Smooth muscle cell of the brain vasculature (primary cell): Measurements from ENCODE around the gene ZNRF3.
"Not testable (repeated sequence)": the region's sequence is repeated elsewhere in the genome, so short reads cannot be mapped to it uniquely, and the experiment has no call there.

Source experiments
- DNase-seq: peaks from one replicate; pipeline ENCODE4 v3.0.0-alpha.2; 2012; ENCODE audit warnings: low read depth, low spot score

The ZNRF3 gene

DNA sequence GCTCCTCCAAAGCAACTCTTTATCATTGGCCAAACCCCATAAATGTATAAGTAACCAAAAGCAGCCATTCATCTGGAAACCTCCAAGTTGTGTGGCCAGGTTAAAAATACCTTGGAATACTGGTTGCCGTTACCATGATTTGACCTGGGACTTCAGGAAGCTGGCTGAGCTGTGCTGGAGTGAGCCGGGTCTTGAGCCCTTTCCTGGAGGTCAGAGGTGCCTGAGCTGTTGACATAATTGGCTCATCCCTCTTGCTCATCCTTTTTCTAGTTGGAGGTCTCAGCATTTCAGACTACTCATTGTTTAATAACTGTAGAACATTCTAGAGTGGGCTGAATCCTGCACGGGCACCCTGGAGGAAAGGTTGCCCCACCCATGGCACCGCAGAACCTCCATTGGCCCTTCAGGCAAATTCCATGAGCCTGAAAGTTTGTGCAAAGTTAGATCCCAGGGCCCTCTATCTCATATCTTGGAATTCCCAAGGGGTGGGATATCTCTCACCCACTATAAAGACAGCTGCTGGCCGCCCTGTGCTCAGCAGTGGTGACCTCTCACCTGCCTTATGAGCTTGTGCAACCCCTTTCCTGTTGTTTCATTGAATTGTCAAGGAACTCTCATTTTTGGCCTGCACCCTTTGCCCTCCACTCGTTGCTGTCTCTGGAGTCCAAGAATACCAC is 101.2 kb downstream of the ZNRF3 start:
- no peak for DNase-seq

DNA sequence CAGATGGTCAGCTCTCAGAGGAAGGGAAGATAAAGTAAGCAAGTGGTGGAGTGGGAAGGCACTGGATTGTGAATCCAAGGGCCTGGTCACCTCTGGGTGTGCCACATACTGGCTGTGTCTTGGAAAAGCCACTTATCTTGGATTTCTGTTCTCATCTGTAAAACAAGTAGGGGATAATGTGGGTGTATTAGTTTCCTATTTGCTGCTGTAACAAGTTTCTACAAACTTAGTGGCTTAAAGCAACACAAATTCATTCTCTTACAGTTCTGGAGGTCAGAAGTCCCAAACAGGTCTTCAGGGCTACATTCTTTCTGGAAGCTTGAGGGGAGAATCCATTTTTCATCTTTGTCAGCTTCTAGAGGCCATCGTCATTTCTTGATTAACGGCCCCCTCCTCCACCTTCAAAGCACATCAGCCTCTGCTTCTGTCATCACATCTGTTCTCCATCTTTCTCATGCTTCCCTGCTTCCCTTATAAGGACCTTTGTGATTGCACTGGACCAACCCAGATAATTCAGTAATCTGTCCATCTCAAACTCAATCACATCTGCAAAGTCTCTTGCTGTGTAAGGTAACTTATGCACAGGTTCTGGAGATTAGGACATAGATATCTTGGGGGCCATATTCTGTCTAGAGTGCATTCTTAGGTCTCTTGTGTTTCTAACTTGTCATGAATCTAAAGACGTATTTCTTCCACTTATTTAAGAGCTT is 102.4 kb downstream of the ZNRF3 start:
- DNase-seq, result no peak

DNA sequence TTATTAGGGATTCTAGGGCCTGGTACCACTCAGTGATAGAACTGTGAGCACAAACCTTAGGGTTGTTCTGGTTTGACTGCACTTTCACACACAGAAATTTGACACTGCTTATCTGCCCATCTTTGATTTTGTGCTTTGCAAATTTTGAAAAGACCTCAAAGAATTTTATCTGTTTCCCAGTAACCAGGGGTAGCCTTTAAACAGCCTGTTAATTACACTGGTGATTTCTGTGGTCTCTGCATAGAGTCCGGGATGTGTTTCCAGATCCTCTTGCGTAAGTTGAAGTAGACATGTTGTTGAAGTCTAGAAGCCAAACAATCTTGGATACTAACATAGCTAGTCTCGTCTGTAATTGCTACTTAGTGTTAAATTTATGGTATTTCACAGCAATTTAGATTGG is 103.0 kb downstream of the ZNRF3 start:
- no peak for DNase-seq

DNA sequence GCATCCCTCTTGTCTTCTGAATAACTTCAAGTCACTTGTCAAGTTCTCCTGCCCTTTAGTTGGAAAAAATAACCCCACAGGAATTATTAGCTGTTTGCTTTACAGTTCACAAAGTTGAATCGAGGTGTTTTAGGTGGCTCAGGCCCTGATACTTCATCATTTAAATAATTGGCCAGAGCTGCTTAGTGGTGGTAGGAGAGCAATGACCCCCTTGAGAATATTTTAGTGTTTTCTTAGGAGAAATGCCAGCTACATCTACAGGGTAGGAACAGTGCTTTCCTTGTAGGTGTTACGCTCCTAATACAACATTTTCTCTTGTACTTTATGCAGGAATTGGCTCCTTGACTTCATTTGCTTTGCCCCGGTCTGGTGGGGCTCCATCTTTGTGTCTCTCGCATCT is 105.1 kb downstream of the ZNRF3 start:
- DNase-seq, result no peak

DNA sequence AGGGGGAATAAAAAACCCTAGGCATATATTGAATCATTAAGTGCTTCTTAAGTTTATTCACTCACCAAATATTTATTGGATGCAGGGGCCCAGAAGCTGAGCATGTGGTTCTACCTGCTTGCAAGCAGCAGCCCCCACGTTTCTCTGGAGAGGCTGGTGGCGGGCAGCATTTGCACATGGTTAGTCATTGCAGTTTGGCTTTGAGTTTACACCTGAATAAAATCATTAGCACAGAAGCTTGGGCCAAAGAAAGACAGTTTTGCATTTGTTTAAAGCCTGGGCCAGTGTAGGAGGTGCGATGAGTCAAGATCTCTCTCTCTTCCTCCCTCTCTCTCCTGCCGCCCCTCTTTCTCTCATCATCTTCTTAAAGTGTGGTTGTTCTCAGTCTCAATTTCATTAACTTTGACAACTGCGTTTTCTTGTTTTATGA is 105.7 kb downstream of the ZNRF3 start:
- DNase-seq, result no peak

DNA sequence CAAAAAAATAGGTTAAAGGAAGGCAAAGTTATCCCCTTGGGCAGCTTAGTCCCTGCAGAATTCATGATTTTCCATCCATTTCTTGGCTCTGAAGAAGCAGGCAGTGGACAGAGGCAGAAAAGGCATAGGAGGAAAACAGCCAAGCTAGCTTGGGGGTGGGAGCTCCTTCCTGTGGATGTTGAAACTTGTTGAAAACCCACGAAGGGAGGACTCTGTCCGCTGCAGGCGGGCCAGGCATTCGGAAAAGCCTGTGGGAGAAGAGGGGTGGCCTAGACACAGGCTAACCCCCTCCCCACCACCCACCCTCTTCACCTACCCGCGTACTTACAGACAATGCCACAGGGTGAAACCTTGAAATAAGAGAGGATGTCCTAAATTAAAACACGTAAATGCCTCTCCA is 106.1 kb downstream of the ZNRF3 start:
- DNase-seq, result no peak

DNA sequence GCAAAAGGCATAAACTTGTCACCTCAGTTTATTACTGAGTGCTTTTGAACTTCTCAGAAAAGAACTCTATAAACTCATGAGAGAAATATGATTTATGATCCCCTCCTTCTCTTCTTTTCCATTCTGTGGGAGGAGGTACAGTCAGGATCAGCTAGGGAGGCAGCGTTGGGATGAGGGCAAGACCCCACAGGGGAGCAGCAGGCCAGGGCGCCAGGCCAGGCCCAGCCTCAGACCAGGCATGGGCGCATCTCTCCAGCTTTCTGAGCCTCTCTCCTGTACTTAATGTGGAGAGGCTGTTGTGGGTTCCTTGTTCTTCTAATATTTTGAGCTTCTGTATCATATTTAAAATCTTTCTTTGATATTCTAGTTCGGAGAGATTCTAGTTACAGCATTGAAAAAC is 106.5 kb downstream of the ZNRF3 start:
- no peak for DNase-seq

DNA sequence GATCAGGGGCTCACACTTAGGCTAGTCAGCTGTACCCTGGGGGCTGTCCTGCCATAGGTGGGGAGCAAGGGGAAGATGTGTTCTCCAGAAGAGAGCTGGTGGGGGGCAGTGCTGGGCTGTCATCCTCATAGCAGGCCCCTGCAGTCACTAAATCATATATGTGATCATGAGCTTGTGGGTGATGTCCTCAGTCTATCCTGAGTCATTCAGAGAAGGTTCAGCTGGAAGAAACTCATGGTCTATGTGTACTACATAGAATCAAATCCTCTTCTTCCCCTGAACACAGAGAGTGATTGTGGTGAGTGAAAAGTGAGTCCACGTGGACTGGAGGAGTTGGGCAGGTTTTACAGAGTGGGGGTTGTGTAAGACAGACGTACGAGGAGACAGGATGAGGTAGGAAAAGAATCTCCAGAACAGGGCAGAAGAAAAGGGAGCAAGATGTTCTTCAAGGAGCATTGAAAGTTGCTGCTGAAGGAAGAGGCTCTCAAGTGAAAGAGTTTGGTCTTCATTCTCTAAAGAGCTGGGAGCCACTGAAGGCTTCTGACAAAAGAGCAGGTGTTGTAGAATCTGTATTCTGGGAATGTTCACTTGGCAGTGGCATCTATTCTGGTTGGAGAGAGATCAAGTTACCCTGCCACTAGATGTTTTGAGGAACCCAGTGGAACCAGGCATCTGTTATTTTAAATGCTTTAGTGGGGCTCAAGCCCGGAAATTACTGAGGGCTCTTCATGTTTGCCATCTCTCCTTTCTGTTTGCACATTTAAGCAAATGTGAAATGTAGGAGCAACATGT is 109.4 kb downstream of the ZNRF3 start:
- no peak for DNase-seq

DNA sequence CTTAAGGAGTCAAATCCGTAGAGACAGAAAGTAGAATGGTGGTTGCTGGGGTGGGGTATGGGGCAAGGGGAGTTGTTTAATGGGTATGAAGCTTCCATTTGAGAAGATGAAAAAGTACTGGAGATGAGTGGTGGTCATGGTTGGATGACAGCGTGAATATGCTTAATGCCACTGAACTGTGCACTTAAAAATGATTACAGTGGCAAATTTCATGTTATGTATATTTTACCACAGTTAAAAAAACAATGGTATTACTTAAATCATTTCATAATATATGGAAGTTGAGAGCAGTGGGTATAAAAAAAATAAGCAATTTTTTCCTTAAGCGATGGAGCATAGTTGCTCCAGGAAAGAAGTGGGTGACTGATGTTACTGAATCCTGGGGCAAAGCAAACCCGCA is 111.2 kb downstream of the ZNRF3 start:
- DNase-seq, result no peak

DNA sequence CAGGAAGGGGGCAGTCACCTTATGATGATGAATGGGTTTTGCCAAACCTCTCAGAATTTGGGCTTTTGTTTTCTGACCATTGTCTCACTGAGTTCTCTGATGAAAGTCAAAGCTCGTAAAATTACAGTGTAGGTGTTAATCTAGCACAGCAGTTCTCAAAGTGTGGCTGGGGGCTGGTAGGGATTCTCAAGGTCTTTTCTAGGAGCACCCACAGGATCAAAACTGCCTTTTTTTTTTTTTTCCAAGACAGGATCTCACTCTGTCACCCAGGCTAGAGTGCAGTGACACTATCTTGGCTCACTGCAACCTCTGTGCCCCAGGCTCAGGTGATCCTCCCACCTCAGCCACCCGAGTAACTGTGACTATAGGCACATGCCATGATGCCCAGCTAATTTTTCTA is 112.2 kb downstream of the ZNRF3 start:
- DNase-seq, result no peak

DNA sequence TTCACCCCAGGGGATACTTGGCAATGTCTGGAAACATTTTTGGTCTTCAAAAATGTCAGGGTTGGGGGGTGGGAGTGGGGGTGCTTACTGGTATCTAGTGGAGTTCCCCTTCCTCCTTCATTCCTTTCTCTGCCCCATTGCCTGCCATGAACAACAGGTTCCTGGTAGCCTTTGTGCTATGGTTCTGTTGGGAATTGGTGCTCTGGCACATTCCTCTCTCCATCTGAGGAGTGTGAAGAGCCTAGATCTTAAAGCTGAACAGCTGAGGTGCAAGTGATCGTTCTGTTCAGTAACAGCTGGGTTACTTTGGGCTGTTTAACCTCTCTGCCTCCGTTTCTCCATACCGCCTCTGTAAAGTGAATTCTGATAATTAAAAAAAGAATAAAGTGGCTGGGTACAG is 114.0 kb downstream of the ZNRF3 start:
- no peak for DNase-seq

DNA sequence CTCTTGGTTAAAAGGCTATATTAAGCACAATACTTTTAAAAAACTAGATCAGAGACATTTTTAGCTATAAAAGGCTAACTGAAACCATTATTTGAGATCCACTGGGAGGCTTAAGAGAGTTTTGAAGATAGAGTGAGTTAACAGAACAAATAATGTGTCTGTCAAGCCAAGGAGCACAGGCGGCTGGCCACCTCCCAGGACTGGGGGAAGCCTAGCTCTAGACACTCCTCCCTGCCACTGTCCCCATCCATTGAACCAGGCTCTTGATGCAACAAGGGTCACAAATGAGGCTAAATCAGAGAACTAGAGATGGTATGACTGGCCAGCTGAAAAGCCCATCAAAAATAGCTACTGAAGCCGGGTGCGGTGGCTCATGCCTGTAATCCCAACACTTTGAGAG is 115.3 kb downstream of the ZNRF3 start:
- no peak for DNase-seq

DNA sequence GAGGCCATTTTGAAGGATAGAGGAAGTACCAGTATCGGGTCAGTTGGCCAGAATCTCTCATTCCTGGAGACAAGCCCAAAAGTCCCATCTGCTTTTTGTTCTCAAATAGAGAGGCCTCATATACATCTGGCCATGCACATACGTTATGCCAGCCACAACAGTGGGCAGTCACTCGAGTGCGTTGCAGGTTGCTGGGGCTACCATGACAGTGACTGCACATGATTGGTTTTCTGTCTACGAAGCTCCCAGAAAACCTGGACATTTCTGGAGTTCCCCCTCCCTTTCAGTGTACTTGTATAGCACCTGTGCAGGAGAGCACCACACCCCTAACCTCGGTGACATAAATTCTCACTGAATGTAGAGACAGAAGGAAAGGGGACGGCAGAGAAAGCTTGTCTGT is 116.1 kb downstream of the ZNRF3 start:
- DNase-seq, result no peak

DNA sequence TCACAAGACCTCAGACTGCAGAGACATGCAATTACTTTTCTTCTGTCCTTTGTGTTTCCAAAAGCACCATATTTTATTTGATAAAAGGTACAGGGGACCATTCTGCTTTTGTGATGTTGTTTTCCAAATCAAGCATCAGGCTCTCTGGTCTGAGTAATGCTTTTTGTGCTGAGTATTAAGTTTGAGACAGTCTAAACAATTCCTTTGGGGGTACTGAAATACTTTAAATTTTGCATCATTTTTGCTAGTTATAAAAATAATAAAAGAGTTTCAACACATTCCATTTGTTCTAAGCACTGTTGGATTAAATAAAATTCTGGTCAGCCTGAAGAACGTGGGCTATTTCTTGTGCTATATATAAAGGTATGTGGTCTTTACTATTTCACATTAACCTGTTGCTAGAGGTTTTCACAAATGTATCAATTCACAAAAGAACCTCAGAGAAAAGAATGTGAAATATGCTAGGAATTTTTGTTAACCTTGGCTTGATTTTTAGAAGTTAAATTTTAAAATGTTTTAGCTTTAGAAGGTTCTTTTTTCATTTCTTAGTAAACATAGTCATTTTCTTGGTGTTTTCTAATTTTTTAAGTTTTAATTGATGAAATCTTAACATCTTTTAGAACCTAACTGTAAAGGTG is 116.7 kb downstream of the ZNRF3 start:
- DNase-seq, result no peak

DNA sequence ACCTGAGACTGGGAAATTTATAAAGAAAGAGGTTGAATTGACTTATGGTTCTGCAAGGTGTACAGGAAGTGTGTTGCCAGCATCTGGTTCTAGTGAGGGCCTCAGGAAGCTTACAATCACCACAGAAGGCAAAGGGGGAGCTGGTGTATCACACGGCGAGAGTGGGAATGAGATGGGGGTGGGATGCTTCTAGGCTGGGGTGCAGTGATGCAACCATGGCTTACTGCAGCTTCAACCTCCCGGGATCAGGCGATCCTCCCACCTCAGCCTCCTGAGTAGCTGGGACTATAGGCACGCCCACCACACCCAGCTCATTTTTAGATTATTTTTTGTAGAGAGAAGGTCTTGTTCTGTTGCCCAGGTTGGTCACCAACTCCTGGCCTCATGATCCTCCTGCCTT is 117.3 kb downstream of the ZNRF3 start:
- DNase-seq, result no peak

DNA sequence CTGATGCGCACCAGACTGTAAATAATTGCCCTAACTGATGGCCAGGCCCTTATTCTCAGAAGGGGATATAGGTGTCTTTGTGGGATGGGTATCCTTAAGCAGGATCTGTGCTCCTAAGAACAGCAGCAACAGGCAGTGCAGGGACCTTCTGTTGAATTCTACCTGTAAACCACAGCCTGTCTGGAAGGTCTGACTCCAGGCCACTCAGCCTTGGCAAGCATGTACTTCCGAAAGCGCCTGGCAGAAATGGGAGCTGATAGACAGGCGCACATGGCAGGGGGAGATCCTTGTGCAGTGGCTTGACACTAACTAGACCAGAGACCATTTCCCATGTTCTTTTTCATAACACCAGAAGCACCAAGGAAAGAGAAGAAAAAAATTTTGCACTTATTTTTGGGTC is 119.2 kb downstream of the ZNRF3 start:
- no peak for DNase-seq

DNA sequence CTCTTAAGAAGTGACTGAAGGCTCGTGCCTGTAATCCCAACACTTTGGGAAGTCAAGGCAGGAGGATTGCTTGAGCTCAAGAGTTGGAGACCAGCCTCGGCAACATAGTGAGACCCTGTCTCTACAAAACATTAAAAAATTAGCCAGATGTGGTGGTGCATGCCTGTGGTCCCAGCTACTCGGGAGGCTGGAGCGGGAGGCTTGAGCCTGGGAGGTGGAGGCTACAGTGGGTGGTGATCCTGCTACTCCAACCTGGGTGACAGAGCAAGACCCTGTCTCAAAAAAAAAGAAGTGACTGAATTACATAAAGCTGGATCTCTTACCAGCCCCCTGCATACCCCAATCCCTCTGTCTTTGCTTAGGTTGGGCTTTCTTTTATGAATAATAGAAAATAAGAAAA is 120.2 kb downstream of the ZNRF3 start:
- no peak for DNase-seq

DNA sequence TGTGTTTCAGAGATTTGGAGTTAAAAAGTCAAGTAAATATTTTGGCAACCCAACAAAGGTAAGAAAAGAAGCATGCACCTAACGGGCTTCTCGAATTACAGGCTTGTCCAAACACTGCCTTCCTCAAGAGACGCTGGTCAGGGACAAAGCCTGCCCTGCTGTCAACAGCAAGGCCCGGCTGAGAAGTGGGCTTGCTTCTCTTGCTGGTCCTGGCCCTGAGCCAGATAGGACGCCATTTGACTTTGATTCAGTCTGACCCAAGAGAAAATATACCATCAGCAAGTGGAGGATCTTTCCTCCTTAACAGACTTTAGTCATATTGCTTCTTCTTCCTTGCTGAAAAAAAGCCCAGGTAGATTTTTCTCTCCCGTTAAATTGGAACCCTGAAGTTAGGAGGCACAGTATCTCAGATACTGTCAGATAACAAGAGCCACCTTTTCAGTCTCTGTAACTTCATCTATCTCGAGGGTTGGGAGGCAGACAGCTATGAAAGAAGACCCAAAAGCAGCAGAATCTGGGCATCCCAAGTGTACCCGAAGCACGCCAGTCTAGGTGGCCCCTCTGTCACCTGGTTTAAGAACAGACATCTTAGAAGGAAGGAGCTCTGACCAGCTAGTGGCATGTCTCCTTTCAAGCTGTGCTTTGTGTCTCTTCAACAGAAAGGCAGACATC is 120.7 kb downstream of the ZNRF3 start:
- DNase-seq, result no peak

DNA sequence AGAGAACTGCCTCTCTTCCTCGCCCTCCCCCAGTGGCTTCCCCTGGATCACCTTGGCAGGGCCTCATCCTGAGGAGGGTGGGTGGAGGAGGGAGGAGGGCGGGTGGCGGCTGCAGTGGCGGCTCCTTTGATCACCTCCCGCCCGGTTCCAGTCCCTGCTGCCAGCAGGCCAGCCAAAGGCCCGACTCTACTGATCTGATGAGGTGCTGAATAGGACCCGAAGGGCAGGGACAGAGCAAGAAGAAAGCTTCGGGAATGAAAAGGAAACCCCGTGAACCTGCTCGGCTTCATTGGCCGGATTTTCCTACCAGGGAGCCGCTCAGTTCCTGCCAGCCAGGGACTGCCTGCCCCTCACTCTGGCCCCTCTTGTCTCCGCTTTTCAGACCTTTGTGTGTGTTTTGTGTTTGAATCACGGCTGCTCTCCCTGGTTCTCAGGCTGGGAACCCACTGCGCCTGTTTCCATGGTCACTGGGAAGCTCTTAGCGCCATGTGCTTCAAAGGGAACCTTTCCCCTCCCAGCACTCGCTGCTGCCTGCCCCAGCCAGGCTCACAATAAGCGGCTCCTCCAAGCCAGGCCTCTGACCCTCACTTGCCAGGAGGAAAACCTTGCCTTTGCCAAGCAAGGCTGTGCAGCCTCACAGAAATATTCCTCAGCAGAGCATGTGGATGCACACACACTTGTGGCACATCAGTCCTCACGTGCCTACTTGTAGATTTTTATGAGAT is 121.4 kb downstream of the ZNRF3 start:
- DNase-seq, result peak; percentile 33

DNA sequence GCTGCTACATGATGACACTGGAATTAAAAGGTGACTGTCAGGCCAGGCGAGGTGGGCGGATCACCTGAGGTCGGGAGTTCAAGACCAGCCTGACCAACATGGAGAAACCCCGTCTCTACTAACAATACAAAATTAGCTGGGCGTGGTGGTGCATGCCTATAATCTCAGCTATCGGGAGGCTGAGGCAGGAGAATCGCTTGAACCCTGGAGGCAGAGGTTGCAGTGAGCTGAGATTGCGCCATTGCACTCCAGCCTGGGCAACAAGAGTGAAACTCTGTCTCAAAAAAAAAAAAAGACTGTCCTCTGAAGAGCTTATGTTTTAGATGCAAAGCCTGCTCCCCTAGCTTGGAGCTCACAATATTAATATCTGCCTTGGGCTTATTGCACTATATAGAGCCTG is 122.4 kb downstream of the ZNRF3 start:
- not testable (repeated sequence) for DNase-seq

DNA sequence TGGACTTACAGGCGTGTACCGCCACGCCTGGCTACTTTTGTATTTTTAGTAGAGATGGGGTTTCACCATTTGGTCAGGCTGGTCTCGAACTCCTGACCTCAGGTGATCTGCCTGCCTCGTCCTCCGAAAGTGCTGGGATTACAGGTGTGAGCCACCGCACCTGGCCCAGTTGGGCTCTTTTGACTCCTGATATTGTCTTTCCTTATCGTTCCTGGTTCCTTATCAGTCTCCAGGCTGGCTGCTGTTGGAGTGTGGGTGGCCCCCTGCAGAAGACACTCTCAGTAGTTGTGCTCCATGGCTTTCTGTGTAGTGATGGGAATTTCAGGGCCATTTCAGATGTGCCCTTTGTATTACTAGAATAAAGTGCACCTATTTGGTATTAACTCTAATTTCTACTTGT is 123.0 kb downstream of the ZNRF3 start:
- no peak for DNase-seq
